Smooth muscle cell (in vitro differentiated cells): ENCODE results near the gene PXMP4. TPM values are rescaled to one million over a fixed set of nuclear protein-coding genes. Genes with fewer than 3 reads are reported as not detected.

Experiments used
- DNase-seq: peaks from one replicate; lab custom pipeline; 2025; ENCODE audit not compliant: unreplicated experiment; lab: John Stamatoyannopoulos, UW
- H2AFZ ChIP-seq: fragments of 200-600 bp; sonication (generic); 2 replicates; pipeline ENCODE4 v1.6.0; 2016; ENCODE audit warnings: antibody characterized with exemption, low read depth, mild to moderate bottlenecking
- H3F3A ChIP-seq: fragments of 200-600 bp; sonication (generic); 2 replicates; pipeline ENCODE4 v1.6.0; 2017; ENCODE audit warnings: antibody characterized with exemption, low read depth
- H3K27ac ChIP-seq: fragments of 200-600 bp; sonication (generic); 2 replicates; pipeline ENCODE4 v1.5.1; 2016; ENCODE audit warnings: low read depth, mild to moderate bottlenecking
- H3K27me3 ChIP-seq: fragments of 200-600 bp; sonication (generic); 2 replicates; pipeline ENCODE4 v1.6.1; 2016; ENCODE audit warnings: low read depth, mild to moderate bottlenecking
- H3K36me3 ChIP-seq: fragments of 200-600 bp; sonication (generic); 2 replicates; pipeline ENCODE4 v1.5.1; 2016; ENCODE audit warnings: low read depth
- H3K4me1 ChIP-seq: fragments of 200-600 bp; sonication (generic); 2 replicates; pipeline ENCODE4 v1.5.1; 2016; ENCODE audit warnings: low read depth
- H3K4me2 ChIP-seq: fragments of 200-600 bp; sonication (generic); 2 replicates; pipeline ENCODE4 v1.6.0; 2016; ENCODE audit warnings: mild to moderate bottlenecking
- H3K4me3 ChIP-seq: fragments of 200-600 bp; sonication (generic); 2 replicates; pipeline ENCODE4 v1.5.1; 2016; ENCODE audit warnings: mild to moderate bottlenecking
- H3K79me2 ChIP-seq: fragments of 200-600 bp; sonication (generic); 2 replicates; pipeline ENCODE4 v1.6.0; 2016; ENCODE audit warnings: low read depth, mild to moderate bottlenecking
- H3K9ac ChIP-seq: fragments of 200-600 bp; sonication (generic); 2 replicates; pipeline ENCODE4 v1.6.0; 2016; ENCODE audit warnings: low read depth
- H3K9me3 ChIP-seq: fragments of 200-600 bp; sonication (generic); replicated peaks from 2 replicates; pipeline ENCODE4 v1.5.1; 2016; ENCODE audit warnings: low read depth
- H4K20me1 ChIP-seq: fragments of 200-600 bp; sonication (generic); 2 replicates; pipeline ENCODE4 v1.6.0; 2016; ENCODE audit warnings: low read depth
- CTCF ChIP-seq: fragments of 200-600 bp; sonication (generic); IDR thresholded peaks from 2 replicates; pipeline ENCODE4 v1.5.1; 2017; ENCODE audit warnings: borderline replicate concordance, mild to moderate bottlenecking, antibody characterized with exemption; ENCODE audit not compliant: insufficient read depth, poor library complexity, severe bottlenecking
- WGBS: methylation state at CpG from one replicate; pipeline ENCODE4 v1.1.7; 2016; ENCODE audit warnings: low lambda C conversion rate; 5-methylcytosine and 5-hydroxymethylcytosine counted together
- polyA plus RNA-seq: library from polyadenylated mRNA; unstranded; fragments of >200 nt; fragmentation: Nextera tagmentation; extraction: Ambion mirVana; gene quantifications from 2 replicates; pipeline ENCODE4 v1.2.1, GENCODE V29; 2016
- total RNA-seq: library from RNA; depleted of rRNA; stranded (reverse); fragments of >200 nt; gene quantifications from 2 replicates; pipeline ENCODE4 v1.2.3, GENCODE V29; 2014

PXMP4 gene
- total and polyA plus RNA-seq, 2 experiments from 2014 or later: 2.6 to 8.1 TPM

DNA sequence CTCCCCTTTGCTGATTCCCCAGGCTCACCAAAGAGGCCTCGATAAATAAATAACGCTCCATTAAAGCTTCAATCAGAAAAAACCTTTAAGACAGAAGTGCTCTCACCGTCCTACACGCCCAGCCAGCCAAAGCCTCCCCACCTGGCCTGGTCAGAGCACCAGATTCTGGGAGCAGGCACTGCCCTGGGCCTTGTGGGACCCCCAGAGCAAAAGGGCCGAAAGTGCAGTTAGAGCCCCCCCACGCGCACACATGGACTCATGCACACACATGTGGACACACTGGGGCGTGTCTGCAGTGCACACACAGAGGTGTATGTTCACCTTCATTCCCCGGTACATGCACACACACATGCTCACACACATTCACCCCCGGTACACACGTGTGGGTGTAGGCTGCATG lies 44.0 kb downstream of the PXMP4 start:
- H4K20me1 ChIP-seq: peaks cover 16% of the 10 kb centered on the region
- no peak overlapping the region for H2AFZ ChIP-seq
- no peak overlapping the region for H3K4me2 ChIP-seq
- no peaks in the 10 kb centered on the region for H3K9me3 ChIP-seq
- H3K4me3 ChIP-seq: no peak overlapping the region
- no peak for DNase-seq
- TF ChIP-seq CTCF: no peak
- peaks cover 19% of the 10 kb centered on the region for H3K79me2 ChIP-seq
- H3K9ac ChIP-seq: no peak overlapping the region
- peaks cover 26% of the 10 kb centered on the region for H3K4me1 ChIP-seq
- no peaks in the 10 kb centered on the region for H3K36me3 ChIP-seq
- H3F3A ChIP-seq: peaks cover 13% of the 10 kb centered on the region
- no peaks in the 10 kb centered on the region for H3K27me3 ChIP-seq
- no peak overlapping the region for H3K27ac ChIP-seq
- 95% methylated on average over 11 of the region's 11 CpGs for WGBS

DNA sequence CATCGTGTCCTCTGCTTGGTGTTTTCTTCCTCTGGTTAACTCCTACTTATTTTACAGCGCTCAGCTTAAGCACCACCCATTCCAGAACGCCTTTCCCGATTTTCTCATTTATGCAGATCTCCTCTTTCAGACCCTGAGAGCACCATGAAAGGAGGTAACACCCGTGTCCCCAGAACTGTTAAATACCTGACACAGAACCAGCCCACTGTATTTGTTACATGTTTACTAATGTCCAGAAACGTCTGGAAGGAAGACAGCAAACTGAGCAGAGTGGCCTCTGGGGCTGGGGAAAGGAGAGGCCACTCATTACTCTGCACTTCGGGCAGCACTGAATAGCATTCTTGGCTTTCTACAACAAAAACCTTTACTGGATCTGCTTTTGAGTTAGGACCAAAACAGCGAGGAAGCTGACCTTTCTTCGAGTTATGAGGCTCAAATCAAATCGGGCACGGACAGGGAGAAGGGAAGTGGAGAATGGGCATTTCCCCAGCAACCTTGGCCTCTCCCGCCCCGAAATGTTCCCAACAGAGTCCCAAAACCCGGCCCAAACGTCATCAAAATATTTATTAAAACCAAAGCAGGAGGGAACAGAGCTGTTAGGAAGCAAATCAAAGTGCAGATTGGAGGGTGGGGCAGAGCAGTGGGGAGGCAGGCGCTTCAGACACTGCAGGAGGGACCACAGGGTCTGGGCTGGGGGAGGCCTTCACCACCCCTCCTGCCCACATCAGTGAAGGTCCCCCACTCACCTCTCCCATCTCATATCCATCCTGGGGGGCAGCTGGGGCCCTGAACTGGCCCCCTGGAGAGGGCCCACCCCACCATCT lies 44.8 kb downstream of the PXMP4 start:
- Histone ChIP-seq H3K4me2 (peak overlapping the region; percentile 100), H3K79me2 (peaks cover 19% of the 10 kb centered on the region), H3K4me3 (peak overlapping the region; percentile 98), H4K20me1 (peaks cover 21% of the 10 kb centered on the region), H3K27me3 (no peaks in the 10 kb centered on the region), H2AFZ (peak overlapping the region; percentile 98), H3K9ac (peak overlapping the region; percentile 2), H3K9me3 (no peaks in the 10 kb centered on the region), H3K4me1 (peaks cover 26% of the 10 kb centered on the region), H3F3A (peaks cover 13% of the 10 kb centered on the region), H3K27ac (peak overlapping the region; percentile 35), H3K36me3 (no peaks in the 10 kb centered on the region)
- no peak for TF ChIP-seq CTCF
- DNase-seq: no peak
- WGBS: 46% methylated on average over 16 of the region's 16 CpGs

DNA sequence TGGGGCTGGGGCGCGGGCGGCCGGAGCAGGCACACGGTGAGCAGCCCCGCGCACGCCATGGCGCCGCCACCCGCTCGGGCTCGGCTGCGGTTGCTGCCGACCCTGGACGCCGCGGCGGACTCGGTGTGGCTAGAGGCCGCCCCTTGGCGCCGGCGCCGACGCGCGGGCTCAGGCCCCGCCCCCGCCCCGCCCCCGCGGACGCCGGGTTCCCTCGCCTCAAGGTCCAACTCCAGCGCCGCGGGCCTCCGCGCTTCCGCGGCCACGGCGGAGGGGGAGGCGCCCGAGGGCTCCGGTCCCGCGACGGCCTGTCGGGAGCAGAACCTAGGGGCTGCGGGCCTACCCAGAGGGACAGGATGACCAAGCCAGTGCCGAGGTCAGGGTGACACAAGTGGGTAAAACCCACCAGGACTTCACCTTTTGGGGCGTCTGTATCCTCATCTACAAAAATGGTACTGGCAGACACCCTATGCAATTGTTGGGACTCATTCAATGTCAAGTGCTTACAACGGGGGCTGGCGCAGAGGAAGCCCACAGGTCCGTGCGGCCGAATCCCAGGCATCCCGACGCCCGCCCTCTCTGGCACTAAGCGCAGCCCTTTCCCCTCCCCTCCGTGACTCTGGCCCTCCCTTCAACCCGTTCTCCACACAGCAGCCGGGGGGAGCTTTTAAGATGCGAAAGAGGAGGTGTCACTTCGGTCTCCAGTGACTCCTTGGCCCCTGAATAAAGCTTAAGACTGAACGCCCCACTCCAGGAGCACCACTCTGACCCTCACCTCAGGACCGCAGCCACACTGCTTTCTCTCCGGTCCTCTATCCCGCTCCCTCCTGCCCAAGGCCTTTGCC lies 45.6 kb downstream of the PXMP4 start, which contains the start of gene NECAB3:
TSS of gene NECAB3 (minus strand) at position 135 of the 842 bp plus-strand sequence. CDS start at position 59, 76 bp downstream.
- TF ChIP-seq CTCF: no peak
- Histone ChIP-seq H3K4me2 (peak within 1 kb of the TSS; percentile 100), H3K27me3 (no peaks in the 10 kb centered on the region), H3F3A (peaks cover 13% of the 10 kb centered on the region), H3K9me3 (no peaks in the 10 kb centered on the region), H3K4me1 (peaks cover 26% of the 10 kb centered on the region), H3K4me3 (peak within 1 kb of the TSS; percentile 98), H2AFZ (peak within 1 kb of the TSS; percentile 98), H3K36me3 (no peaks in the 10 kb centered on the region), H4K20me1 (peaks cover 21% of the 10 kb centered on the region), H3K9ac (peak within 1 kb of the TSS; percentile 87), H3K79me2 (peaks cover 19% of the 10 kb centered on the region), H3K27ac (peak within 1 kb of the TSS; percentile 52)
- peak; percentile 64 for DNase-seq
- 5% methylated on average over 28 of the region's 73 CpGs for WGBS
